Aorta (tissue), 5 donors: ENCODE results near the gene EFCAB12. TPM values are rescaled to one million over a fixed set of nuclear protein-coding genes. Genes with fewer than 3 reads are reported as not detected.

Experiments used
- ATAC-seq: fragments of 200-7000 bp; cut with Tn5 transposase; one replicate; pipeline ENCODE4 v1.9.1; 2022; ENCODE audit warnings: moderate library complexity; ENCODE audit not compliant: low FRiP score
- DNase-seq, 2 donors: peaks; one replicate each; pipeline ENCODE4 v3.0.0-alpha.2; 2020
- H3K27ac ChIP-seq, 2 donors: one replicate each; pipeline ENCODE4 v1.5.1; 2013; ENCODE audit warnings: low read length in 2 of 2, mild to moderate bottlenecking in 2 of 2, moderate library complexity in 2 of 2, control low read depth in 1 of 2, inconsistent platforms in 1 of 2, low read depth in 1 of 2
- H3K27me3 ChIP-seq, 2 donors: one replicate each; pipeline ENCODE4 v1.6.1; 2013; ENCODE audit warnings: control low read depth in 1 of 2, low read length in 1 of 2, mild to moderate bottlenecking in 1 of 2, moderate library complexity in 1 of 2; ENCODE audit not compliant: insufficient read depth in 2 of 2, control insufficient read depth in 1 of 2
- H3K36me3 ChIP-seq, 2 donors: one replicate each; pipeline ENCODE4 v1.6.1; 2013; ENCODE audit warnings: control low read depth in 1 of 2, low read length in 1 of 2, mild to moderate bottlenecking in 1 of 2; ENCODE audit not compliant: insufficient read depth in 2 of 2, control insufficient read depth in 1 of 2
- H3K4me1 ChIP-seq, 2 donors: one replicate each; pipeline ENCODE4 v1.6.1; 2013; ENCODE audit warnings: low read length in 2 of 2, control low read depth in 1 of 2, mild to moderate bottlenecking in 1 of 2, moderate library complexity in 1 of 2; ENCODE audit not compliant: insufficient read depth in 2 of 2, control insufficient read depth in 1 of 2
- H3K4me3 ChIP-seq, 2 donors: one replicate each; pipeline ENCODE4 v1.5.1; 2013; ENCODE audit warnings: low read length in 2 of 2, control low read depth in 1 of 2, mild to moderate bottlenecking in 1 of 2
- H3K9me3 ChIP-seq: one replicate; pipeline ENCODE4 v1.6.1; 2013; ENCODE audit warnings: mild to moderate bottlenecking, low read length; ENCODE audit not compliant: control insufficient read depth
- WGBS, 2 donors: extraction: QIAGEN DNeasy Blood & Tissue Kit; methylation state at CpG; one replicate each; pipeline ENCODE4 v1.1.7; 2013; 5-methylcytosine and 5-hydroxymethylcytosine counted together
- intact Hi-C, 2 donors: fragments of 100-400 bp; cut with DNase I; formaldehyde crosslinking; loops; one replicate each; pipeline versions ENCODE4 v1.14.2 to v1.15.0; 2022
- polyA plus RNA-seq, 2 donors: library from polyadenylated mRNA; stranded (reverse); fragments of 200-250 nt; gene quantifications; one replicate each; pipeline ENCODE4 v1.2.3, GENCODE V29; 2013
- total RNA-seq, 2 donors: library from RNA; stranded (reverse); fragmentation: NEBNext Ultra II Directional; extraction: Animal tissue kit (Norgen Biotek cat#: 25700); gene quantifications; one replicate each; pipeline ENCODE4 v1.2.1, GENCODE V29; 2021
- donor health status: healthy with polysubstance abuse.
- donor health status: Bipolar disorder and iron deficiency.
- donor health status: DM: no; HTN: no; CAD: no.
- donor health status: DM: no; HTN: no; CAD: no.
- donor health status: DM: yes; HTN: yes; CAD: no.

Gene EFCAB12
- total and polyA plus RNA-seq, 4 donors, result 0.10 to 0.36 (median 0.25) TPM; not detected in 1

- ATAC-seq (no peak), DNase-seq (no peak)
- peaks cover under 1 to 7% of the 10 kb centered on the region in 2 donors for H3K36me3 ChIP-seq
- H3K4me3 ChIP-seq, result no peak overlapping the region
- H3K27ac ChIP-seq, result no peak overlapping the region
- intact Hi-C loops, result no loop called here
- no peaks in the 10 kb centered on the region for H3K27me3 ChIP-seq
- peaks cover 0 to 2% of the 10 kb centered on the region in 2 donors for H3K4me1 ChIP-seq
- H3K9me3 ChIP-seq, result no peaks in the 10 kb centered on the region
- 62 to 65% methylated on average over 5 of the region's 5 CpGs for WGBS, 2 donors
These were observed 21.1 kb upstream of the EFCAB12 start for GRCh38 chr3:129449279-129450115.

GRCh38 chr3:129448186-129448895 lies 19.9 kb upstream of the EFCAB12 start:
- H3K4me3 ChIP-seq, result no peak overlapping the region
- H3K4me1 ChIP-seq, result peaks cover 0 to 2% of the 10 kb centered on the region in 2 donors
- H3K27ac ChIP-seq, result no peak overlapping the region
- DNase-seq (no peak), ATAC-seq (no peak)
- intact Hi-C loops, result no loop called here
- peaks cover 0 to 7% of the 10 kb centered on the region in 2 donors for H3K36me3 ChIP-seq
- WGBS, 2 donors, result 90 to 92% methylated on average over 18 of the region's 18 CpGs
- no peaks in the 10 kb centered on the region for H3K9me3 ChIP-seq
- H3K27me3 ChIP-seq, result no peaks in the 10 kb centered on the region

- peaks cover 0 to 2% of the 10 kb centered on the region in 2 donors for H3K36me3 ChIP-seq
- intact Hi-C loops, result no loop called here
- H3K4me3 ChIP-seq, result no peak overlapping the region
- no peak for ATAC-seq
- WGBS, 2 donors, result 0 to 10% methylated on average over 1 of the region's 1 CpG
- H3K27ac ChIP-seq, result no peak overlapping the region
- H3K9me3 ChIP-seq, result no peaks in the 10 kb centered on the region
- H3K4me1 ChIP-seq, result peaks cover 0 to 6% of the 10 kb centered on the region in 2 donors
- H3K27me3 ChIP-seq, result no peaks in the 10 kb centered on the region
- DNase-seq, result no peak
These were observed 18.5 kb upstream of the EFCAB12 start for GRCh38 chr3:129446926-129447325.

- Histone ChIP-seq H3K36me3 (no peaks in the 10 kb centered on the region), H3K27ac (no peak overlapping the region), H3K27me3 (no peaks in the 10 kb centered on the region), H3K4me3 (no peak overlapping the region), H3K4me1 (peaks cover 0 to 6% of the 10 kb centered on the region in 2 donors), H3K9me3 (no peaks in the 10 kb centered on the region)
- no peak for DNase-seq
- WGBS, 2 donors, result 74 to 80% methylated on average over 3 of the region's 3 CpGs
- no peak for ATAC-seq
- intact Hi-C loops, result no loop called here
These were observed 17.0 kb upstream of the EFCAB12 start for GRCh38 chr3:129445471-129445870.

GRCh38 chr3:129442947-129443346 lies 14.5 kb upstream of the EFCAB12 start:
- no peaks in the 10 kb centered on the region for H3K36me3 ChIP-seq
- no peak overlapping the region for H3K4me3 ChIP-seq
- ATAC-seq, result no peak
- H3K27me3 ChIP-seq, result no peaks in the 10 kb centered on the region
- H3K27ac ChIP-seq, result no peak overlapping the region
- no peaks in the 10 kb centered on the region for H3K9me3 ChIP-seq
- no peak for DNase-seq
- intact Hi-C loops, result loop anchor here in 1 of 2 donors (5.0 kb wide), 1 partner anchor 164 kb away; the partner anchor contains the start of gene PLXND1
- H3K4me1 ChIP-seq, result peaks cover 0 to 4% of the 10 kb centered on the region in 2 donors

GRCh38 chr3:129442486-129442885 lies 14.1 kb upstream of the EFCAB12 start:
- no peak overlapping the region for H3K4me3 ChIP-seq
- ATAC-seq, result no peak
- intact Hi-C loops, result loop anchor here in 1 of 2 donors (5.0 kb wide), 1 partner anchor 165 kb away; the partner anchor contains the start of gene PLXND1
- H3K9me3 ChIP-seq, result no peaks in the 10 kb centered on the region
- no peaks in the 10 kb centered on the region for H3K36me3 ChIP-seq
- H3K27ac ChIP-seq, result no peak overlapping the region
- no peak for DNase-seq
- H3K4me1 ChIP-seq, result peaks cover 0 to 4% of the 10 kb centered on the region in 2 donors
- 7 to 18% methylated on average over 2 of the region's 2 CpGs for WGBS, 2 donors
- no peaks in the 10 kb centered on the region for H3K27me3 ChIP-seq

- peak overlapping the region in 1 of 2 donors; percentile 53 for H3K27ac ChIP-seq
- no peak for ATAC-seq
- 2 to 6% methylated on average over 4 of the region's 4 CpGs for WGBS, 2 donors
These were observed 13.3 kb upstream of the EFCAB12 start for GRCh38 chr3:129441782-129442181.

GRCh38 chr3:129441215-129441614 lies 12.8 kb upstream of the EFCAB12 start:
- 27 to 33% methylated on average over 9 of the region's 9 CpGs for WGBS, 2 donors
- Histone ChIP-seq H3K27me3 (no peaks in the 10 kb centered on the region), H3K36me3 (no peaks in the 10 kb centered on the region), H3K4me3 (peak overlapping the region in 1 of 2 donors; percentile 57), H3K27ac (peak overlapping the region; percentile 16 to 40), H3K9me3 (no peaks in the 10 kb centered on the region), H3K4me1 (peaks cover 0 to 4% of the 10 kb centered on the region in 2 donors)
- no peak for ATAC-seq
- intact Hi-C loops, result loop anchor here in 1 of 2 donors (5.0 kb wide), 1 partner anchor 166 kb away; the partner anchor contains the start of gene PLXND1
- no peak for DNase-seq

More at GRCh38 chr3:129441782-129442181, 13.3 kb upstream of the EFCAB12 start:
- no peak for DNase-seq
- Histone ChIP-seq H3K9me3 (no peaks in the 10 kb centered on the region), H3K27me3 (no peaks in the 10 kb centered on the region), H3K4me3 (no peak overlapping the region), H3K36me3 (no peaks in the 10 kb centered on the region), H3K4me1 (peaks cover 0 to 4% of the 10 kb centered on the region in 2 donors)
- intact Hi-C loops, result loop anchor here in 1 of 2 donors (5.0 kb wide), 1 partner anchor 166 kb away; the partner anchor contains the start of gene PLXND1
